H7 (cell line): ENCODE results near the gene SIMC1. TPM values are rescaled to one million over a fixed set of nuclear protein-coding genes. Genes with fewer than 3 reads are reported as not detected.
"Not testable (repeated sequence)": the region's sequence is repeated elsewhere in the genome, so short reads cannot be mapped to it uniquely, and the experiment has no call there.

Experiments used
- DNase-seq: peaks from one replicate; pipeline ENCODE4 v3.0.0; 2012
- H3K27me3 ChIP-seq: 2 replicates; pipeline ENCODE4 v1.6.0; 2011; ENCODE audit warnings: mild to moderate bottlenecking, low read length; ENCODE audit not compliant: control insufficient read depth, insufficient read depth
- H3K36me3 ChIP-seq: replicated peaks from 2 replicates; pipeline ENCODE4 v1.5.1; 2011; ENCODE audit warnings: low read length; ENCODE audit not compliant: control insufficient read depth, insufficient read depth
- H3K4me3 ChIP-seq: 2 replicates; pipeline ENCODE4 v1.5.1; 2011; ENCODE audit warnings: low read depth, mild to moderate bottlenecking, control low read depth, low read length, moderate library complexity; ENCODE audit not compliant: insufficient read depth
- total RNA-seq: library from RNA; depleted of rRNA; stranded (reverse); fragments of >200 nt; shearing (Covaris generic); gene quantifications from 2 replicates; pipeline ENCODE4 v1.2.3, GENCODE V29; 2014

Gene SIMC1
- total RNA-seq, 1 experiment from 2014 or later, result 15.0 TPM

- not testable (repeated sequence) for DNase-seq, H3K4me3 ChIP-seq, H3K36me3 ChIP-seq, H3K27me3 ChIP-seq
Observed at GRCh38 chr5:176239304-176239703, 1.1 kb downstream of the SIMC1 start.

GRCh38 chr5:176244318-176244717 lies 6.1 kb downstream of the SIMC1 start:
- not testable (repeated sequence) for H3K36me3 ChIP-seq, H3K4me3 ChIP-seq, H3K27me3 ChIP-seq, DNase-seq

GRCh38 chr5:176245074-176245473 lies 6.8 kb downstream of the SIMC1 start:
- DNase-seq, H3K36me3 ChIP-seq, H3K27me3 ChIP-seq, H3K4me3 ChIP-seq: not testable (repeated sequence)

- not testable (repeated sequence) for DNase-seq, H3K4me3 ChIP-seq, H3K27me3 ChIP-seq, H3K36me3 ChIP-seq
Observed at GRCh38 chr5:176245489-176245888, 7.3 kb downstream of the SIMC1 start.

GRCh38 chr5:176250691-176251090 lies 12.5 kb downstream of the SIMC1 start:
- H3K4me3 ChIP-seq, result not testable (repeated sequence)

GRCh38 chr5:176252171-176252570 lies 13.9 kb downstream of the SIMC1 start:
- not testable (repeated sequence) for DNase-seq, H3K4me3 ChIP-seq, H3K27me3 ChIP-seq, H3K36me3 ChIP-seq

More at GRCh38 chr5:176250691-176251090, 12.5 kb downstream of the SIMC1 start:
- not testable (repeated sequence) for DNase-seq, H3K27me3 ChIP-seq, H3K36me3 ChIP-seq

GRCh38 chr5:176253370-176254065 lies 15.3 kb downstream of the SIMC1 start:
- not testable (repeated sequence) for DNase-seq, H3K4me3 ChIP-seq, H3K36me3 ChIP-seq, H3K27me3 ChIP-seq

- not testable (repeated sequence) for H3K27me3 ChIP-seq, DNase-seq, H3K36me3 ChIP-seq, H3K4me3 ChIP-seq
Observed at GRCh38 chr5:176254066-176254393, 15.8 kb downstream of the SIMC1 start.

- not testable (repeated sequence) for H3K27me3 ChIP-seq, H3K4me3 ChIP-seq, H3K36me3 ChIP-seq, DNase-seq
Observed at GRCh38 chr5:176257871-176258505, 19.8 kb downstream of the SIMC1 start.

GRCh38 chr5:176260682-176261081 lies 22.5 kb downstream of the SIMC1 start:
- not testable (repeated sequence) for H3K36me3 ChIP-seq, H3K27me3 ChIP-seq, DNase-seq, H3K4me3 ChIP-seq

- H3K27me3 ChIP-seq, H3K36me3 ChIP-seq: not testable (repeated sequence)
Observed at GRCh38 chr5:176266448-176266847, 28.2 kb downstream of the SIMC1 start.

GRCh38 chr5:176289018-176289417 lies 50.8 kb downstream of the SIMC1 start:
- H3K4me3 ChIP-seq, H3K36me3 ChIP-seq, H3K27me3 ChIP-seq, DNase-seq: not testable (repeated sequence)

More at GRCh38 chr5:176266448-176266847, 28.2 kb downstream of the SIMC1 start:
- H3K4me3 ChIP-seq, DNase-seq: not testable (repeated sequence)

GRCh38 chr5:176290057-176290840 lies 52.0 kb downstream of the SIMC1 start:
- not testable (repeated sequence) for H3K27me3 ChIP-seq, DNase-seq, H3K36me3 ChIP-seq, H3K4me3 ChIP-seq

GRCh38 chr5:176305356-176305755 lies 67.1 kb downstream of the SIMC1 start:
- not testable (repeated sequence) for H3K27me3 ChIP-seq, H3K36me3 ChIP-seq, DNase-seq, H3K4me3 ChIP-seq
